Erythroblast (primary cell): ENCODE measurements around the gene LYRM1.

Experiments
- GATA1 ChIP-seq: IDR thresholded peaks from 2 replicates; pipeline ENCODE4 v1.6.1; 2011; ENCODE audit warnings: low read depth, mild to moderate bottlenecking, control low read depth, low read length, moderate library complexity
- POLR2A ChIP-seq: IDR thresholded peaks from 2 replicates; pipeline ENCODE4 v1.6.1; 2011; ENCODE audit warnings: mild to moderate bottlenecking, low read length

DNA sequence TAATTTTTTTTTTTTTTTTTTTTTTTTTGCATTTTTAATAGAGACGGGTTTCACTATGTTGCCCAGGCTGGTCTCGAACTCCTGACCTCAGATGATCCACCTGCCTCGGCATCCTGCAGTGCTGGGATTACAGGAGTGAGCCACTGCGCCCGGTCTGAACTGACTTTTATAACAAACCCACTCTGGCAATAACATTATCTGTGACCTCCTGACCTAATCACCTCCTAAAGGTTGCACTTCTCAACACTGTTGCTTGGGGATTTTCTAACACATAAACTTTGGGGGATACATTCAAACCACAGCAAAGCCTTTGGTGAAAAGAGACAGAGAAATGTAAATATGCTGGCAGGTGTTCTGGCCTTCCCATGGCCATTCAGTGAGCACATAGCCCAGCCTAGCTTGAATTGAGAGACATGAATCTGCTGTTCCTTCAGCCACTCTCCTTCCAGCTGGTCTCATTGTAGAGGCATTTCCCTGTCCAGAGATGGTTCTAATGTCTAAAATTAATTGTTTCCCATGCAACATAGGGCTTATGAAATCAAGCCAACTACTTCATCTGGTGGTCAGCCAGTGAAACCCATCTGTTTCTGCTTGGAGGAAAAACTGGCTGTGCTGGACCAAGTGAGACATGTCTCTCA lies 28.3 kb downstream of the LYRM1 start:
- TF ChIP-seq POLR2A, result no peak
- no peak for TF ChIP-seq GATA1
